ENCODE measurements around the gene PKNOX1. TPM values are rescaled to one million over a fixed set of nuclear protein-coding genes. Genes with fewer than 3 reads are reported as not detected.
A peak's percentile ranks its signal among the peaks of the same experiment; 100 is the strongest.
"Not testable (repeated sequence)": the region's sequence is repeated elsewhere in the genome, so short reads cannot be mapped to it uniquely, and the experiment has no call there.

Gene PKNOX1, protein sequence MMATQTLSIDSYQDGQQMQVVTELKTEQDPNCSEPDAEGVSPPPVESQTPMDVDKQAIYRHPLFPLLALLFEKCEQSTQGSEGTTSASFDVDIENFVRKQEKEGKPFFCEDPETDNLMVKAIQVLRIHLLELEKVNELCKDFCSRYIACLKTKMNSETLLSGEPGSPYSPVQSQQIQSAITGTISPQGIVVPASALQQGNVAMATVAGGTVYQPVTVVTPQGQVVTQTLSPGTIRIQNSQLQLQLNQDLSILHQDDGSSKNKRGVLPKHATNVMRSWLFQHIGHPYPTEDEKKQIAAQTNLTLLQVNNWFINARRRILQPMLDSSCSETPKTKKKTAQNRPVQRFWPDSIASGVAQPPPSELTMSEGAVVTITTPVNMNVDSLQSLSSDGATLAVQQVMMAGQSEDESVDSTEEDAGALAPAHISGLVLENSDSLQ
- polyA plus RNA-seq (ENCODE audit: insufficient read length in 3 of 3): 10 to 100 TPM; 24.7 to 30.4 (median 25.7) TPM
- long read RNA-seq, donor 1, full-length matches to known transcripts: 2 of 2 reads
- long read RNA-seq, donor 1, partial matches to known transcripts: 0 of 2 reads
- long read RNA-seq, donor 1, other reads (novel, unspliced or antisense): 0 of 2 reads
- long read RNA-seq, donor 2, full-length matches to known transcripts: 4 of 84 reads
- long read RNA-seq, donor 2, partial matches to known transcripts: 17 of 84 reads
- long read RNA-seq, donor 2, other reads (novel, unspliced or antisense): 63 of 84 reads
- long read RNA-seq, donor 3, full-length matches to known transcripts: 5 of 140 reads
- long read RNA-seq, donor 3, partial matches to known transcripts: 13 of 140 reads
- long read RNA-seq, donor 3, other reads (novel, unspliced or antisense): 122 of 140 reads
- long read RNA-seq, donor 4, full-length matches to known transcripts: 3 of 3 reads
- long read RNA-seq, donor 4, partial matches to known transcripts: 0 of 3 reads
- long read RNA-seq, donor 4, other reads (novel, unspliced or antisense): 0 of 3 reads
- long read RNA-seq, donor 5, full-length matches to known transcripts: 6 of 6 reads
- long read RNA-seq, donor 5, partial matches to known transcripts: 0 of 6 reads
- long read RNA-seq, donor 5, other reads (novel, unspliced or antisense): 0 of 6 reads
- long read RNA-seq, donor 6, full-length matches to known transcripts: 5 of 121 reads
- long read RNA-seq, donor 6, partial matches to known transcripts: 29 of 121 reads
- long read RNA-seq, donor 6, other reads (novel, unspliced or antisense): 87 of 121 reads
- long read RNA-seq, donor 7, full-length matches to known transcripts: 4 of 228 reads
- long read RNA-seq, donor 7, partial matches to known transcripts: 44 of 228 reads
- long read RNA-seq, donor 7, other reads (novel, unspliced or antisense): 180 of 228 reads
- long read RNA-seq, donor 8, full-length matches to known transcripts: 8 of 14 reads
- long read RNA-seq, donor 8, partial matches to known transcripts: 6 of 14 reads
- long read RNA-seq, donor 8, other reads (novel, unspliced or antisense): 0 of 14 reads
- long read RNA-seq, donor 9, full-length matches to known transcripts: 6 of 6 reads
- long read RNA-seq, donor 9, partial matches to known transcripts: 0 of 6 reads
- long read RNA-seq, donor 9, other reads (novel, unspliced or antisense): 0 of 6 reads
- long read RNA-seq, donor 10, full-length matches to known transcripts: 5 of 5 reads
- long read RNA-seq, donor 10, partial matches to known transcripts: 0 of 5 reads
- long read RNA-seq, donor 10, other reads (novel, unspliced or antisense): 0 of 5 reads
- long read RNA-seq, donor 11, full-length matches to known transcripts: 3 of 107 reads
- long read RNA-seq, donor 11, partial matches to known transcripts: 48 of 107 reads
- long read RNA-seq, donor 11, other reads (novel, unspliced or antisense): 56 of 107 reads
- long read RNA-seq, donor 12, full-length matches to known transcripts: 1 of 1 reads
- long read RNA-seq, donor 12, partial matches to known transcripts: 0 of 1 reads
- long read RNA-seq, donor 12, other reads (novel, unspliced or antisense): 0 of 1 reads
- long read RNA-seq, donor 13, full-length matches to known transcripts: 8 of 14 reads
- long read RNA-seq, donor 13, partial matches to known transcripts: 6 of 14 reads
- long read RNA-seq, donor 13, other reads (novel, unspliced or antisense): 0 of 14 reads
- long read RNA-seq, donor 14, full-length matches to known transcripts: 3 of 3 reads
- long read RNA-seq, donor 14, partial matches to known transcripts: 0 of 3 reads
- long read RNA-seq, donor 14, other reads (novel, unspliced or antisense): 0 of 3 reads
- long read RNA-seq, donor 15, partial matches to known transcripts: 0 of 2 reads
- long read RNA-seq, donor 15, other reads (novel, unspliced or antisense): 0 of 2 reads
- long read RNA-seq, donor 16, full-length matches to known transcripts: 10 of 10 reads
- long read RNA-seq, donor 16, partial matches to known transcripts: 0 of 10 reads
- long read RNA-seq, donor 16, other reads (novel, unspliced or antisense): 0 of 10 reads

GRCh38 chr21:42973991-42974831 lies at the start of gene PKNOX1:
TSS of gene PKNOX1 (plus strand) at chr21:42974562. CDS start at chr21:43004382, 29,820 bp downstream.
- peak; percentile 89 to 97 (median 96) for DNase-seq (ENCODE audit: extremely low read depth in 1 of 11, low read depth in 9 of 11, low spot score in 4 of 11)

GRCh38 chr21:42925114-42925926 lies 49.0 kb upstream of the PKNOX1 start, which contains the start of gene ERVH48-1:
TSS of gene ERVH48-1 (minus strand) at chr21:42925630. CDS start at chr21:42919006, 6,624 bp downstream.
- no peak for DNase-seq (ENCODE audit: extremely low read depth in 1 of 11, low read depth in 9 of 11, low spot score in 4 of 11)

GRCh38 chr21:42927474-42928200 lies 46.7 kb upstream of the PKNOX1 start:
- DNase-seq (ENCODE audit: extremely low read depth in 1 of 11, low read depth in 9 of 11, low spot score in 4 of 11): not testable (repeated sequence)

GRCh38 chr21:42929969-42930368 lies 44.4 kb upstream of the PKNOX1 start:
- DNase-seq (ENCODE audit: extremely low read depth in 1 of 11, low read depth in 9 of 11, low spot score in 4 of 11): no peak

- no peak for DNase-seq (ENCODE audit: extremely low read depth in 1 of 11, low read depth in 9 of 11, low spot score in 4 of 11)
Observed at GRCh38 chr21:42931560-42932235, 42.7 kb upstream of the PKNOX1 start.

GRCh38 chr21:42932378-42933136 lies 41.8 kb upstream of the PKNOX1 start:
- DNase-seq (ENCODE audit: extremely low read depth in 1 of 11, low read depth in 9 of 11, low spot score in 4 of 11): not testable (repeated sequence)

DNA sequence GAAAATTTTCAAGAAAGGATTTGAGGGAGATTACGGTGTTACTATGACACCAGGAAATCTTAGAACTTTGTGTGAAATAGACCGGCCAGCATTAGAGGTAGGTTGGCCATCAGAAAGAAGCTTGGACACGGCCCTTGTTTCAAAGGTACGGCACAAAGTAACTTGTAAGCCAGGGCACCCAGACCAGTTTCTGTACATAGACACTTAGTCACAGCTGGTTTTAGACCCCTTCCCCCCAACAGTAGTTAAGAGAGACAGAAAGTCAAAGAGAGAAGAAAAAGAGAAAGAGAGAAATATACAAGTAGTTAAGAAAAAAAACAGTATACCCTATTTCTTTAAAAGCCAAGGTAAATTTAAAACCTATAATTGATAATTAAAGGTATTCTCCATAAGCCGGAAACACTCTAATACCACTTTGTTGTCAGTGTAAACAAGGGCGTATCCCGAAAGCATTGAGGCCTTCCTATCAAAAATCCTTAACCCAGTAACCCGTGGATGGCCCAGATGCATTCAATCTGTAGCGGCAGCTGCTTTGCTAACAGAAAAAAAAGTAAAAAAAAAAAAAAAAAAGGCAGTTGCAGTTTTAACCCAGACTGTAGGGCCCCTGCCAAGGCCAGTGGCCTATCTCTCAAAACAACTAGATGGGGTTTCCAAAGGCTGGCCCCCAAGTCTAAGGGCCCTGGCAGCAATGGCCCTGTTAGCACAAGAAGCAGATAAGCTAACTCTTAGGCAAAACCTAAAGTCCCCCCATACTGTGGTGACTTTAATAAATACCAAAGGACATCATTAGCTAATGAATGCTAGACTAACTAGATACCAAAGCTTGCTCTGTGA lies 41.0 kb upstream of the PKNOX1 start:
- DNase-seq (ENCODE audit: extremely low read depth in 1 of 11, low read depth in 9 of 11, low spot score in 4 of 11): not testable (repeated sequence)

DNA sequence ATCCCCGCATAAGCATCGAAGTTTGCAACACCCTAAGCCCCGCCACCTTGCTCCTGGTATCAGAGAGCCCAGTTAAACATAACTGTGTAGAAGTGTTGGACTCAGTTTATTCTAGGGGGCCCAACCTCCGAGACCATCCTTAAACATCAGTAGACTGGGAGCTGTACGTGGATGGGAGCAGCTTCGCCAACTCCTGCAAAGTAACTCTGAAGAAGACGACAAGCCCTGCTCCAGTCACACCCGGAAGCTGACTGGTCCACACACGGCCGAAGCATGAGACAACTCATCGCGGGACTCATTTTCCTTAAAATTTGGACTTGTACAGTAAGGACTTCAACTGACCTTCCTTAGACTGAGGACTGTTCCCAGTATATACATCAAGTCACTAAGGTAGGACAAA lies 40.4 kb upstream of the PKNOX1 start:
- not testable (repeated sequence) for DNase-seq (ENCODE audit: extremely low read depth in 1 of 11, low read depth in 9 of 11, low spot score in 4 of 11)

- not testable (repeated sequence) for DNase-seq (ENCODE audit: extremely low read depth in 1 of 11, low read depth in 9 of 11, low spot score in 4 of 11)
Observed at GRCh38 chr21:42936360-42936759, 38.0 kb upstream of the PKNOX1 start.

- not testable (repeated sequence) for DNase-seq (ENCODE audit: extremely low read depth in 1 of 11, low read depth in 9 of 11, low spot score in 4 of 11)
Observed at GRCh38 chr21:42937034-42937940, 37.1 kb upstream of the PKNOX1 start.

GRCh38 chr21:42937960-42938605 lies 36.3 kb upstream of the PKNOX1 start:
- no peak for DNase-seq (ENCODE audit: extremely low read depth in 1 of 11, low read depth in 9 of 11, low spot score in 4 of 11)
